GM19452 (cell line): Measurements from ENCODE around the gene SNAI1.

Experiments
- ATAC-seq: cut with Tn5 transposase; IDR thresholded peaks from one replicate; pipeline ENCODE4 v1.9.1; 2021; ENCODE audit not compliant: unreplicated experiment

The SNAI1 gene

DNA sequence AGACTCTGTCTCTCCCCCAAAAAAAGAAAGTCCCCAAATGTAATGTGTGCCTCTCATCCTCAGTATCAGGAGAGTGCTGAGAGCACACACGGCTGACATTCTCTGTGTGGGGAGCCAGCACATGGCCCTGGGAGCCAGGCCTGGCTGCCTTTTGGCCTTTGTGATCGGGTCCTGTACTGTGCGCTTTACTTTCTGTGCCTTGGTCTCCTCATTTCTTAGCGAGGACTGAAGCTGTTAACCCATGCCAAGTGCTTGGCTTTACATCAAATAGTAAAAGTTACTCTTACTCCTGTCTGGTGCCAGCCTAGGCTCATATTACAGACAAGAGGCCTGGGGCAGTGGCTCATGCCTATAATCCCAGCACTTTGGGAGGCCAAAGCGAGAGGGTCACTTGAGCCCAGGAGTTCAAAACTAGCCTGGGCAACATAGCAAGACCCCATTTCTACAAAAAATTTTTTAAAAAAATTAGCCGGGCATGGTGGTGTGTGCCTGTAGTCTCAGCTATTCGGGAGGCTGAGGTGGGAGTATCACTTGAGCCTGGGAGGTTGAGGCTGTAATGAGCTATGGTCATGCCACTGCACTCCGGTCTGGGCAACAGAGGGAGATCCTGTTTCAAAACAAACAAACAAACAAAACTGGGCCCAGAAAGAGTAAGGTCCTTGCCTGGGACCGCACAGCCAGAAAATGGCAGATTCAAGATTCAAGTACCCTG is 50.3 kb downstream of the SNAI1 start:
- ATAC-seq, result no peak

- no peak for ATAC-seq
These were observed 51.9 kb downstream of the SNAI1 start for GRCh38 chr20:50034567-50035180.

GRCh38 chr20:50036703-50037102 is 53.9 kb downstream of the SNAI1 start:
- no peak for ATAC-seq

GRCh38 chr20:50037123-50037522 is 54.3 kb downstream of the SNAI1 start:
- no peak for ATAC-seq

GRCh38 chr20:50037575-50037974 is 54.8 kb downstream of the SNAI1 start:
- no peak for ATAC-seq

GRCh38 chr20:50038169-50038568 is 55.4 kb downstream of the SNAI1 start:
- ATAC-seq, result no peak
